ENCODE measurements around the gene EPHA8.

Gene EPHA8

DNA sequence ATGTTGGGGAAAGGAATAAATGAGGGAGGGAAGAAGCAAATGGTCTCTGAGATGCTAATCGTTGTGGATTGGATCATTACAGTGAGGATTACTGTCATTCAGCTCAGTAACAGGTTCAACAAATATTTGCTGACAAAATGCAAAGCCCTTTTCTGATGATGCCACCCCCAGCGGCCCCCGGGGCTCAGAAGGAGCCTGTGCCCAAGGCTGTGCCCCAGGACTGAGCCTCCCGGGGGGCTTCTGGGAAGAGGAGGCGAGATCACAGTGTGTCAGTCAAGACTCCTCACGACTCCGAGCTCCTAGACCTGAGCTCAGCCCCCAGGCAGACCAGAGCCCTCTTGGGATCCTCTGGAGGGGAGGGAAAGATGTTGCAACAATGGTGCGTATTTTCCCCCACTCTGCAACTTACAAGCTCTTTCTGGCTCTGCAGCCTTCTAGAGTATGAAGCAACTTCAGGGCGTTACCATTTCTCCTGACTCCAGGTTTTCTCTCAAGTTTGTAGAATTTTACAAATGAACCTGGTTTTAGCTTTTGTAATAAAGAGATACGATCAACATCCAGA is 20.8 kb downstream of the EPHA8 start:
- H3K4me1 ChIP-seq (ENCODE audit: control insufficient read depth, insufficient read depth, low read length): no peaks in the 10 kb centered on the region
- ChIA-PET CTCF (interaction anchor here (1.6 kb wide), 1 partner anchor 58 kb away, joined by 5 read pairs; no protein-coding TSS in a partner anchor), POLR2A (interaction anchor here (0.6 kb wide), 1 partner anchor 194 kb away, joined by 3 read pairs; no protein-coding TSS in a partner anchor)
- no peaks in the 10 kb centered on the region for H3K9me3 ChIP-seq (ENCODE audit: control insufficient read depth, insufficient read depth, low read depth, low read length)
- TF ChIP-seq, protein P1, sequence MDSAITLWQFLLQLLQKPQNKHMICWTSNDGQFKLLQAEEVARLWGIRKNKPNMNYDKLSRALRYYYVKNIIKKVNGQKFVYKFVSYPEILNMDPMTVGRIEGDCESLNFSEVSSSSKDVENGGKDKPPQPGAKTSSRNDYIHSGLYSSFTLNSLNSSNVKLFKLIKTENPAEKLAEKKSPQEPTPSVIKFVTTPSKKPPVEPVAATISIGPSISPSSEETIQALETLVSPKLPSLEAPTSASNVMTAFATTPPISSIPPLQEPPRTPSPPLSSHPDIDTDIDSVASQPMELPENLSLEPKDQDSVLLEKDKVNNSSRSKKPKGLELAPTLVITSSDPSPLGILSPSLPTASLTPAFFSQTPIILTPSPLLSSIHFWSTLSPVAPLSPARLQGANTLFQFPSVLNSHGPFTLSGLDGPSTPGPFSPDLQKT (IDR thresholded peaks at IDR 0.05; ENCODE audit: borderline replicate concordance, low read depth, low read length): no peak
- TF ChIP-seq ZNF785 (tag by site-specific recombination; IDR thresholded peaks at IDR 0.05) (no peak), ZNF426 (tag by site-specific recombination; IDR thresholded peaks at IDR 0.05) (no peak), ZNF366 (tag by site-specific recombination; conservative IDR thresholded peaks at IDR 0.05) (no peak), ZNF138 (tag by site-specific recombination; IDR thresholded peaks at IDR 0.05; ENCODE audit: borderline replicate concordance) (no peak), ZNF621 (tag by site-specific recombination; IDR thresholded peaks at IDR 0.05) (no peak), ZNF423 (tag by site-specific recombination; IDR thresholded peaks at IDR 0.05) (no peak), ZNF302 (tag by site-specific recombination; IDR thresholded peaks at IDR 0.05; ENCODE audit: low read depth) (no peak), ZNF670 (tag by site-specific recombination; IDR thresholded peaks at IDR 0.05; ENCODE audit: low read depth) (no peak)
- TF ChIP-seq, protein P2, sequence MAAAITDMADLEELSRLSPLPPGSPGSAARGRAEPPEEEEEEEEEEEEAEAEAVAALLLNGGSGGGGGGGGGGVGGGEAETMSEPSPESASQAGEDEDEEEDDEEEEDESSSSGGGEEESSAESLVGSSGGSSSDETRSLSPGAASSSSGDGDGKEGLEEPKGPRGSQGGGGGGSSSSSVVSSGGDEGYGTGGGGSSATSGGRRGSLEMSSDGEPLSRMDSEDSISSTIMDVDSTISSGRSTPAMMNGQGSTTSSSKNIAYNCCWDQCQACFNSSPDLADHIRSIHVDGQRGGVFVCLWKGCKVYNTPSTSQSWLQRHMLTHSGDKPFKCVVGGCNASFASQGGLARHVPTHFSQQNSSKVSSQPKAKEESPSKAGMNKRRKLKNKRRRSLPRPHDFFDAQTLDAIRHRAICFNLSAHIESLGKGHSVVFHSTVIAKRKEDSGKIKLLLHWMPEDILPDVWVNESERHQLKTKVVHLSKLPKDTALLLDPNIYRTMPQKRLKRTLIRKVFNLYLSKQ (tag by site-specific recombination; IDR thresholded peaks at IDR 0.05; ENCODE audit: borderline replicate concordance): no peak
- H3K4me3 ChIP-seq (ENCODE audit: low read depth, low read length): no peak overlapping the region
- H3K36me3 ChIP-seq (ENCODE audit: control insufficient read depth in 2 of 2, insufficient read depth in 1 of 2, low read length in 2 of 2): no peaks in the 10 kb centered on the region
- no peak overlapping the region for H3K27ac ChIP-seq (ENCODE audit: extremely low read depth, low read depth, low read length)

DNA sequence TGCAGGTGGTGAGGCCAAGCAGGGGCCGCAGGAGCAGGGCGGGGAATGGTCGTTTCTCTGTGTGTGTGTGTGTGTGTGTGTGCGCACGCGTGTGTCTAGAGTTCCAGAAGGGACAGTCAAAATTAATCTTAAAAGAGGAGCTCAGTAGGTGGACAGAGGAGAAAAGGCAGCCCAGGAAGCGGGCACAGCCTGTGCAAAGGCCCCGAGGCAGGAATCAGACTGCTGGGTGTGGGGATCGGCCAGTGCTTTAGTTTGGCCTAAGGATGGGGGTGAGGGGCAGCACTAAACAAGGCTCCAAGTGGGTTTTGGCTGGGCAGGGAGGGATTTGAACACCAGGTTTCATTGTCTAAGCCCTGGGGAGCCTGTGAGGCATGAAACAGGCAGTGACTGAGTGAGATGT is 21.7 kb downstream of the EPHA8 start:
- ChIA-PET POLR2A (interaction anchor here (0.6 kb wide), 1 partner anchor 90 kb away, joined by 3 read pairs; no protein-coding TSS in a partner anchor), CTCF (no interaction called here)
- no peak for TF ChIP-seq ZNF776 (tag by site-specific recombination; IDR thresholded peaks at IDR 0.05; ENCODE audit: borderline replicate concordance)
- TF ChIP-seq, protein P3, sequence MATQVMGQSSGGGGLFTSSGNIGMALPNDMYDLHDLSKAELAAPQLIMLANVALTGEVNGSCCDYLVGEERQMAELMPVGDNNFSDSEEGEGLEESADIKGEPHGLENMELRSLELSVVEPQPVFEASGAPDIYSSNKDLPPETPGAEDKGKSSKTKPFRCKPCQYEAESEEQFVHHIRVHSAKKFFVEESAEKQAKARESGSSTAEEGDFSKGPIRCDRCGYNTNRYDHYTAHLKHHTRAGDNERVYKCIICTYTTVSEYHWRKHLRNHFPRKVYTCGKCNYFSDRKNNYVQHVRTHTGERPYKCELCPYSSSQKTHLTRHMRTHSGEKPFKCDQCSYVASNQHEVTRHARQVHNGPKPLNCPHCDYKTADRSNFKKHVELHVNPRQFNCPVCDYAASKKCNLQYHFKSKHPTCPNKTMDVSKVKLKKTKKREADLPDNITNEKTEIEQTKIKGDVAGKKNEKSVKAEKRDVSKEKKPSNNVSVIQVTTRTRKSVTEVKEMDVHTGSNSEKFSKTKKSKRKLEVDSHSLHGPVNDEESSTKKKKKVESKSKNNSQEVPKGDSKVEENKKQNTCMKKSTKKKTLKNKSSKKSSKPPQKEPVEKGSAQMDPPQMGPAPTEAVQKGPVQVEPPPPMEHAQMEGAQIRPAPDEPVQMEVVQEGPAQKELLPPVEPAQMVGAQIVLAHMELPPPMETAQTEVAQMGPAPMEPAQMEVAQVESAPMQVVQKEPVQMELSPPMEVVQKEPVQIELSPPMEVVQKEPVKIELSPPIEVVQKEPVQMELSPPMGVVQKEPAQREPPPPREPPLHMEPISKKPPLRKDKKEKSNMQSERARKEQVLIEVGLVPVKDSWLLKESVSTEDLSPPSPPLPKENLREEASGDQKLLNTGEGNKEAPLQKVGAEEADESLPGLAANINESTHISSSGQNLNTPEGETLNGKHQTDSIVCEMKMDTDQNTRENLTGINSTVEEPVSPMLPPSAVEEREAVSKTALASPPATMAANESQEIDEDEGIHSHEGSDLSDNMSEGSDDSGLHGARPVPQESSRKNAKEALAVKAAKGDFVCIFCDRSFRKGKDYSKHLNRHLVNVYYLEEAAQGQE (tag by site-specific recombination; IDR thresholded peaks at IDR 0.05): no peak
- TF ChIP-seq ZNF623 (tag by site-specific recombination; IDR thresholded peaks at IDR 0.05): peak; percentile 91
- TF ChIP-seq ZNF350 (tag by site-specific recombination; IDR thresholded peaks at IDR 0.05): no peak
- TF ChIP-seq, protein P4, sequence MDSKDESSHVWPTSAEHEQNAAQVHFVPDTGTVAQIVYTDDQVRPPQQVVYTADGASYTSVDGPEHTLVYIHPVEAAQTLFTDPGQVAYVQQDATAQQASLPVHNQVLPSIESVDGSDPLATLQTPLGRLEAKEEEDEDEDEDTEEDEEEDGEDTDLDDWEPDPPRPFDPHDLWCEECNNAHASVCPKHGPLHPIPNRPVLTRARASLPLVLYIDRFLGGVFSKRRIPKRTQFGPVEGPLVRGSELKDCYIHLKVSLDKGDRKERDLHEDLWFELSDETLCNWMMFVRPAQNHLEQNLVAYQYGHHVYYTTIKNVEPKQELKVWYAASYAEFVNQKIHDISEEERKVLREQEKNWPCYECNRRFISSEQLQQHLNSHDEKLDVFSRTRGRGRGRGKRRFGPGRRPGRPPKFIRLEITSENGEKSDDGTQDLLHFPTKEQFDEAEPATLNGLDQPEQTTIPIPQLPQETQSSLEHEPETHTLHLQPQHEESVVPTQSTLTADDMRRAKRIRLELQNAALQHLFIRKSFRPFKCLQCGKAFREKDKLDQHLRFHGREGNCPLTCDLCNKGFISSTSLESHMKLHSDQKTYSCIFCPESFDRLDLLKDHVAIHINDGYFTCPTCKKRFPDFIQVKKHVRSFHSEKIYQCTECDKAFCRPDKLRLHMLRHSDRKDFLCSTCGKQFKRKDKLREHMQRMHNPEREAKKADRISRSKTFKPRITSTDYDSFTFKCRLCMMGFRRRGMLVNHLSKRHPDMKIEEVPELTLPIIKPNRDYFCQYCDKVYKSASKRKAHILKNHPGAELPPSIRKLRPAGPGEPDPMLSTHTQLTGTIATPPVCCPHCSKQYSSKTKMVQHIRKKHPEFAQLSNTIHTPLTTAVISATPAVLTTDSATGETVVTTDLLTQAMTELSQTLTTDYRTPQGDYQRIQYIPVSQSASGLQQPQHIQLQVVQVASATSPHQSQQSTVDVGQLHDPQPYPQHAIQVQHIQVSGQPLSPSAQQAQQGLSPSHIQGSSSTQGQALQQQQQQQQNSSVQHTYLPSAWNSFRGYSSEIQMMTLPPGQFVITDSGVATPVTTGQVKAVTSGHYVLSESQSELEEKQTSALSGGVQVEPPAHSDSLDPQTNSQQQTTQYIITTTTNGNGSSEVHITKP (tag by site-specific recombination; IDR thresholded peaks at IDR 0.05): peak; percentile 62; the same call in 1 of the 2 replicates
- no peak overlapping the region for H3K27ac ChIP-seq (ENCODE audit: extremely low read depth, low read depth, low read length)
- H3K4me3 ChIP-seq (ENCODE audit: low read depth, low read length): no peak overlapping the region
- no peaks in the 10 kb centered on the region for H3K36me3 ChIP-seq (ENCODE audit: control insufficient read depth in 2 of 2, insufficient read depth in 1 of 2, low read length in 2 of 2)
- H3K4me1 ChIP-seq (ENCODE audit: control insufficient read depth, insufficient read depth, low read length): no peaks in the 10 kb centered on the region
- no peaks in the 10 kb centered on the region for H3K9me3 ChIP-seq (ENCODE audit: control insufficient read depth, insufficient read depth, low read depth, low read length)
